ENCODE results near the gene TTC22.

Gene TTC22

GRCh38 chr1:54808443-54809207 lies 7.5 kb upstream of the TTC22 start:
- DNase-seq (ENCODE audit: low read depth): no peak

- DNase-seq (ENCODE audit: low read depth): no peak
These were observed 6.6 kb upstream of the TTC22 start for GRCh38 chr1:54807756-54808155.

DNA sequence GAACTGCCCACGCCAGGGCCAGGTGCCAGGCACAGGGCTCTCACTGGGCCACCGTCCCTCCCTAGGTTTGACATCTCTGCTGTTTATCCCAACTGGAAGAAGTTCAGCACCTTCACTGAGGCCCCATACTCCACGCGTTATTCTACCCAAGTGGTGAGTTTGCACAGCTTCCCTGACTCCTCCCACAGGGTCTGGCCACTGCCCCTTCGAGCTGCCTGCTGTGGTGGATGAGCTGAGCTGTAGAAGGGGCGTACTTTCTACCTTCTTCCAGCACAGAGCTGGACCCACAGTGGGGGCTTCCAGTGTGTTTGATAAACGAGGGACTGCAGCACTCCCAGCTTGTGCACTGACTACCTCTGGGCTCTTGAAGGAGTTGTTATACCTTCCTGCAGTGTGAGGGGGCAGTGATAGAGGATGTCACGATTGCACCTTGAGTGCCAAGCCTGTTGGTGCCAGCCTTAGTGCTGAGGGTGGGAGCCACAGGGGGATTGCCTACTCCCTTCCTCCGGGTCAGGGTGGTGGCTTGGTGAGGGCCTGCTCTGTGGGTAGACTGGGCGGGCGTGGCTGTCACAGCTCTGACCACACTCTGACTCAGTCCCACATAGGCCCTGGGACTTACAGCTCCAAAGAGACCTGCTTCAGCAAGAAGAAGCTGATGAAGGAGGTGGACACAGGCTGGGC lies 5.9 kb upstream of the TTC22 start:
- DNase-seq (ENCODE audit: low read depth): no peak

DNA sequence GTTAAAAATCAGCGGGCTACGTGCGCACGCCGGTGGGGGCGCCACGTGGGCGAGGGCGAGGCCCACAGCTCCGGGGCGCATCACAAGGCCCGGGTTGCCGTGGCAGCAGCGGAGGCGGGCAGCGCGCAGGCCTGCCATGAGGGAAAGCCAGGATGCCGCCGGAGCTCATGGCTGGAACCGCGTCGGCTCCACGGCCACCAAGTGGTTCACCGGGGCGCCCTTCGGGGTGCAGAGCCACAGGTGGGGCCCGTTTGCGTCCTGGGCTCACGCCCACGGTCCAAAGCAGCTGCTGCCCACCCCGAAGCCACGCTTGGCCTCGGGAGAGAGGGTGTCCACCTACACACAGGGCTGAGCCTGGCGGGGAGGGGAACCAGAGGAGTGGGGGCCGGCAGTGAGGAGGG lies 4.9 kb upstream of the TTC22 start:
- no peak for DNase-seq (ENCODE audit: low read depth)

DNA sequence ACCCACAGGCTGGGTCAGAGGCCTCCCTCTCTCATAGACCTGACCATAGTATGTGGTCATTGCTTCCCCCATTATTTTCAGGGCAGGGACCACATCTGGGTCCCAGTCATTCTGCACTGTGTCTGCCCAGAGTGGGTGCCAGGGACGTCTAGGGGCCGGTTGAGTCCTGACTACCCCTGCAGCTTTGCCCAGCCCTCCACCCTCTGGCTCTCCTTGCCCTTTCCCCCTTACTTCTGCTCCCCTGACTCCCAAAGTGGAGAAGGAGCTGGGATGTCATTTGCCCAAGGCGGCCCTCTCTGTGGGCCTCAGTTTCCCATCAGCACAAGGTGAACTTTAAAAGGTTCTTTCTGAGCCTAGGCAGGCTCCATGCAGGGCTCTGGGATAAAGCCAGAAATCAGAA lies 4.3 kb upstream of the TTC22 start:
- DNase-seq (ENCODE audit: low read depth): no peak

- no peak for DNase-seq (ENCODE audit: low read depth)
These were observed 3.5 kb upstream of the TTC22 start for GRCh38 chr1:54804471-54805132.

DNA sequence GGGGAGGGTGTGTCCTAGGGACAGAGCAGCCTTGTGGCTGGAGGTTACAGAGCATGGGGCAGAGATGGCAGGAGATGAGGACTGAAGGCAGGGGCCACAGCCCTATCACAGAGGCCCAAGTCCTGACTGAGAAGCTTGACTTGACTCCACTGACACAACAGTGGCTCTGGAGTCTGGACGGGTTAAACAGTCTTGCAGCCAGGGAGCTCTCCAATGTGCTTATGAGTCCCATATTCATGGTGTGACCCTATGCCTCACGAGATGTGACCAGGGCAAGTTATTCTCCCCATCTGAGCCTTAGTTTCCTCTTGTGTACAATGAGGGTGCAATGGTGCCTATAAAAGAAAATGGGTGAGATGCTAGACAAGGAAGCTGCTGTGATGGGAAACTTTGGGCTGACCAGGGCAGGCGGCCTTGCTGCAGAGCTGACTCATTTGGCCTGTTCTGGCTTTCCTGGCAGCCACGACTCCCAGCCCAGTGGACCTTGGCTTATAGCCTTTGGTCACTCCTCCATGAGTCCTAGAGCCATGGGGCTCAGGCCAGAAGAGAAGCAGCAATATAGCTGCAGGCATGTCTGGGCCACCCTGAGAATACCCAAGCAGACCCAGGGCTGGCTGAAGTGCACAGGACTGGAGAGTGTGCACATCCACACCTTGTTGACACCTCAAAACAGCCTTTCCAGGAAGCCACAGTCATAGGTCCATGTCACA lies 2.8 kb upstream of the TTC22 start:
- DNase-seq (ENCODE audit: low read depth): no peak

DNA sequence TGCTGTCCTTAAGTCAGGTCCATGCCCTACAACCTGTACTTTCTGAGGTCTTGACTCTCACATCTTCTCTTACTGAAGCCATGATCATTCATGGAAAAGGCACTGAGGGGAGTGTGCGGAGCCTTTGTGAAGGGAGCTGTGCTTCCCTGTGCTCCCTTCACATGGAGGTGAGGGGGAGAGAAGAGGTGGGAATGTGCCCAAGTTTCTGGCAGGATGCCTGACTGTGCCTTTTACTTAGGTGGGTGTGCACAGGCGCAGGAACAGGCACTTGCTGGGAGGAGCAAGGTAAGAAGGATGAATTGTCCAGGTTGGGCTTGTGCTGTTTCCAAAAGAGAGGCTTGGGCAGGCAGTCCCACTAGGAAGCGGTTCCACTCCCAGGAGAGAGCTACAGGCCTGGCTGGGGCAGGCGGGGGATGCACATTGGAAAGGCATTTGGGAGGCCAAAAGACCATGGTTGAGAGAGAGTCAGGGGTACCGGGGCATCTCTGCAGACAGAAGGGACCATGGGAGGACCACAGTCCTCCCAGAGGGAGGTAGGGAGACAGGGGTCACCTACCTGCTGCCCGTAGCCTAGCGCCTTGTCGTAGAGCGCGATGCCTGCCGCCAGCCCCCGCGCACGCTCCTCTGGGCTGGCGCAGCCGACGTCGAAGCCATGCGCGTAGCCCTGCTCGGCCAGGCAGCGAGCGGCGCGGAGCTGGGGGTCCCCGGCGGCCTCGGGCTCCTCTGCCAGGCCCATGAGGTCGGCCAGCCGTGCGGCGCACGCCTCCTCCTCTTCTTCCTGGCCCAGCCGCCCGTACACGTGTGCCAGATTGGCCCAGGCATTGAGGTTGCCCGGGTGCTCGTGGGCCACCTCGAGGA lies 853 bp downstream of the TTC22 start:
- DNase-seq (ENCODE audit: low read depth): no peak

GRCh38 chr1:54798769-54799641 lies 2.1 kb downstream of the TTC22 start:
- DNase-seq (ENCODE audit: low read depth): no peak

DNA sequence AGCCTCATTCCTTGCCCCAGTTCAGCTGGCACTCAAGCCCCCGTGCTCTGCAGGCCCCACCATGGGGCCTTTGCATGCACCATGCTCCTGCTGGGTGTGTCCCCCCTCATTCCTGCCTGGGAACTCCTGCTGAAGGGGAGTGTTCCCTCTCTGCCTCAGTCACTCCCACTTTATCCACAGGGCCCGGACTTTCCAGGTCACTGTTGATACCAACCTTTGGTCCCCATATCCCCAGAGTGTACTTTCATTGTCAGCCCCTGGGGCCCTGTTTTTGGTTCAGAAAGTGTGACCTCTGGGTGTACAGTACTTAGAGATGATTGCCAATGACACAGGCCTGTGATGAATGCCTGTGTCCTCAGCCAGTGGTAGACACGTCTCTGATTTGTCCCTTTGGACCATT lies 2.9 kb downstream of the TTC22 start:
- DNase-seq (ENCODE audit: low read depth): no peak

DNA sequence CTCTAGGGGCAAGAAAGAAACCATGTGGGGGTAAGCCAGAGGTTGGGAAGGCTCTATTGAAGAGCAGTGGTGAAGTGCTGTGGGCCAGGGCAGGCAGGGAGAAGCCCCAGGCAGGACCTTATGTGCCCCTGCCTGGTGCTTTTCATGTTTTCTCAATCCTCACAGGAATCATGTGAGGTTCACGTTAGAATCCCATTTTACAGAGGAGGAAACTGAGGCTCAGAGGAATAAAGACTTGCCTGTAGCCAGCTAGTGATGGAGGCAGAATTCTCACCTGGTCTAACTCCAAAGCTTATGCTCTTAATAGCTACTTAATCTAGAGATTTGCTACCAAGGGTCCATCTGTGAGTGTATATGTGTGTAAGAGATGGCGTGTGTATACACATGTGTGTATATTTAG lies 4.2 kb downstream of the TTC22 start:
- DNase-seq (ENCODE audit: low read depth): no peak

GRCh38 chr1:54795841-54796468 lies 5.2 kb downstream of the TTC22 start:
- no peak for DNase-seq (ENCODE audit: low read depth)

GRCh38 chr1:54795356-54795665 lies 5.8 kb downstream of the TTC22 start:
- DNase-seq (ENCODE audit: low read depth): no peak

DNA sequence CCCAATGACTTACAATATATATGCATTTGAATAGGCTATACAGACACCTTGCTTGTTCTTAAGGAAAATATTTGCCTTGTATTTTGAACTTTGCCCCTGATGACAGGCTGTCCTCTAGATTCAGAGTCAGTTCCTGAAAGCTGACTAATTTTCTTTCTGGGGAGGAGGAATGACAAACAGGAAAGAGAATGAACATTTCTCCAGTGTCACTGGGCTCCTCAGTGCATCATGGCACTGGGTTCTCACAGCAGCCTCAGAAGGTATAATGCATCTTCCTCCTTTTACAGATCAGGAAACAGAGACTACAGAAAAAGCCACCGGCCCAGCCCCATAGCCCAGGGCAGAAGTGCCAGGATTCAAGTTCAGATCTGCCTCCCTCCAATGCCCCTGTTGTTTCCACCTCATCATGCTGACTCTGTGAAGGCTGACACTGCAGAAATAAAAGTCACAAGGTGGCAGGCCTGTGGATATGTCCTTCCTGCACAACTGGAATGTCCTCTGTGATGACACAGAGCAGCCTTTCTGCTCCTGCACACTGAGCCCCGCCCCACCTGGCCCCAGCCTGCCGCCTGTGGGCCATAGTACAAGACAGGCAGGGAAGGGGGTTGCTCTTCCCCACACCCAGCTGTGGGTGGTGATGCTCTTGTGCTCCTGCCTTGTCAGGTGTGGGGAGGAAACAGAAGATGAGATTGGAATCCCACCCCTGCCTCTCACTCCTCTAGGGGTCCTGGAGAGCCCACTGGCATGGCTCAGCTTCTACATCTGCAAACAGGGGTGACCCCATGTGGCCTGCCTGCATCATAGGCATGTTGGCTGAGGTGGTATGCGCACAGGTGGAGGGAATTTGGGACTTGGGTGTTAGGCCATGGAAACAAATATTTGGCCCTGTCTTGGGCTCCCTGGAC lies 6.4 kb downstream of the TTC22 start:
- no peak for DNase-seq (ENCODE audit: low read depth)

- DNase-seq (ENCODE audit: low read depth): no peak
These were observed 8.3 kb downstream of the TTC22 start for GRCh38 chr1:54792686-54793282.

GRCh38 chr1:54791880-54792522 lies 9.1 kb downstream of the TTC22 start:
- peak; percentile 9 for DNase-seq (ENCODE audit: low read depth)

DNA sequence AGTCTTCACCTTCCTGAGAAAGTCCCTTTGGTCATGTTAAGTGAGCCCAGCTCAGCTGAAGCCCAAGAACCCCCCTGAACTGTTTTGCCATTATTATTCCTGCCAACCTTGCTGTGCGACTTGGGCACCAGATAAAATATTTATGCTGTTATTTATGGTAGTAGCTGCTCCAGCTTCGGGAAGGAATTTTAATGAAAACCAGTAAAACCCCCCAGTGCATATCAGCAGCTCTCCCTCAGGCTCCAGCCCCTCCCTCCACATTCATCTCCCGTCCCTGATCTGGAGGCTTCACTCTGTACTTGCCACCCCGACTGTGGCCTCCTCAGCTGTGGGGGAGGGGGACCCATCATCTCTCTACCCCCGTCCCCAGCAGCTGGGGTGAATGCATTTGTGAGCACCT lies 12.7 kb downstream of the TTC22 start:
- no peak for DNase-seq (ENCODE audit: low read depth)

DNA sequence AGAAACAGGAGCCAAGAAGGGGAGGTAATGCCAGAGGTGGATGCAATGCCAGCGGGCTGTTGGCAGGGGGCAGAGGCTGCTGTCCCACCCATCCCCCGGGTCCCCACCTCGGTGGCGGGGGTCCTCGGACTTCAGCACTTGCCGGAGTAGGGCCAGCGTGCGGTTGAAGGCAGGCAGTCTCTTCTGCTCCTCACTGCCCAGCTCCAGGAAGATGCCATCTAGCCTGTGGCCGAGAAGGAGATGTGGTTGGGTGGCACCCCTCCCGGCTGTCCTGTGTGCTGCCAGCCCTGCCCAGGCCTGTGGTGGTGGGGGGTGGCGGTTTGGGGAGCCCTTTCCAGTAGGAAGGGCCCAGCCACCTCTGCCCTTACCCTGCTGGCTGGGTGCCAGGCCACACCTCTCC lies 13.5 kb downstream of the TTC22 start:
- DNase-seq (ENCODE audit: low read depth): no peak

Data from fibroblast of the conjunctiva (primary cell).